SK-N-MC (cell line): ENCODE results near the gene CFAP20DC.

ENCODE experiments used
- EZH2 ChIP-seq: fragments of 200-600 bp; sonication (generic); IDR thresholded peaks from one replicate; pipeline ENCODE4 v1.6.1; 2017; ENCODE audit warnings: antibody characterized with exemption
- FOXP2 ChIP-seq: optimal IDR thresholded peaks from 2 replicates; pipeline ENCODE3; 2011; ENCODE audit warnings: mild to moderate bottlenecking, moderate library complexity; ENCODE audit not compliant: insufficient read depth; ENCODE audit errors: extremely low read length, control extremely low read depth
- POLR2AphosphoS5 ChIP-seq: IDR thresholded peaks from 2 replicates; pipeline ENCODE4 v1.6.1; 2012; ENCODE audit warnings: mild to moderate bottlenecking, low read depth, low read length, borderline replicate concordance

DNA sequence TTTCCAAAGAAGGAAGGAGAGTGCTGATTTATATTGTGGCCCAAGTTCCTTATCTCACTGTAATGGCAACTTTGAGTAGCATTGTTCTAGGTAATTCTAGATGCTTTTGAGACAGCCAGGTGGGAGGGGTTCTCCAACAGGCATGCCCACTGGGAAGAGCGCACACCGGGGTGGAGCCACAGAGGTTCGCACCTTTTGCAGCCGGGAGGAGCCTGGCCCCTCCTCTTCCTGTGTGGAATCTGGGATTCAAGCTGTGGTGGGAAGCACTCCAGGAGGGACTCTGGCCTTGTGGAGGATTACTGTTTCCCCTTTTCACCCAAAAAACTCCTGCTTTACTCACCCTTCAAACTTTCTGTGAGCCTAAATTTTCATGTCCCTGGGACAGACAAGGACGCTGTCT is 53.1 kb downstream of the CFAP20DC start:
- no peak for TF ChIP-seq EZH2
- no peak for TF ChIP-seq POLR2AphosphoS5
- no peak for TF ChIP-seq FOXP2
